HG03108 (cell line): ENCODE results near the gene AGBL1.

ENCODE experiments used
- ATAC-seq: cut with Tn5 transposase; IDR thresholded peaks from one replicate; pipeline ENCODE4 v1.9.1; 2021; ENCODE audit warnings: moderate library complexity; ENCODE audit not compliant: unreplicated experiment

AGBL1 gene

DNA sequence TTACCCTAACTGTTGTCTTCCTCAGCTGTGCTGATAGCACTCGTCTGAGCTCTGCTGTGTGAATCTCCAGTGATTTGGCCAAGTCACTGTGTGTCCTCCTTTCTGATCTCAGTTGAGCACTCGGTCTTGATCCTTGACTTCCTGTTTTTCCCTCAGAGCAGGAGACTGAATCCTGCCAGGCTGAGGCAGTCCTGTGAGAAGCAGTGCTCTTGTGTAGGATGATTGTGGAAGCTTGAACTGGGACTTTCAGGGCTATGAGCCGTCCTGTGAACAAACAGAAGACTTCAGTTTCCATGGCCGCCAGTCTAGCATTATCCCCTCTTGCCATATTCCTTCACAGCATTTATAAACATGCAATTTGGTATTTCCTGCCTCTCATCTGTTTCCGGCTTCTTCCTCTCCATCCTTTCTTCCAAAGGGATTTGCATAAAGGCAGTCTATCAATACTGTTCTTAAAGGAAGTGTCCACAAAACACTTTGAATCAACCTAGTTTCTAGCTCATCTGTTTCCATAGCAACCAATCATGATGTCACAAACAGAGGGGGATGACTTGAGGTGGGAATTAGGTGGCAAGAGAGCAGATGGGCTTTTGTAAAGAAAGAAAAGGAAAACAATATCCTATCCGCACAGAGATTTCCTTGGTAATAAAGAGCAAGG is 237.2 kb downstream of the AGBL1 start:
- no peak for ATAC-seq

DNA sequence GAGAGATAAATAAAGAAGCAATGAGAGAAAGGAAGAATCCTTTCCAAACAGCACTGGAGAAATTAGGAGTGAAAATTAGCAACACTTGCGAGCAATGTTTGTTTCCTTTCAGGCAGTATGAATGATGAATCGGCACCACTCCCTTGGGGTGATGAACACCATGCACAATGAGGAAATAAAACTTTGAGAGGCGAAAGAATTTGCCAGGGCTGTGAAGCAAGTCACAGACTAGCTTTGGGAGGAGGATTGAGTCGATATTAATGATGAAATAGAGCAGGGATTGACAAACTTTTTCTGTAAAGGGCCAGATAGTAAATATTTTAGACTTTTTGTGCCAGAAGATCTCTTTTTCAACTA is 237.7 kb downstream of the AGBL1 start:
- no peak for ATAC-seq

DNA sequence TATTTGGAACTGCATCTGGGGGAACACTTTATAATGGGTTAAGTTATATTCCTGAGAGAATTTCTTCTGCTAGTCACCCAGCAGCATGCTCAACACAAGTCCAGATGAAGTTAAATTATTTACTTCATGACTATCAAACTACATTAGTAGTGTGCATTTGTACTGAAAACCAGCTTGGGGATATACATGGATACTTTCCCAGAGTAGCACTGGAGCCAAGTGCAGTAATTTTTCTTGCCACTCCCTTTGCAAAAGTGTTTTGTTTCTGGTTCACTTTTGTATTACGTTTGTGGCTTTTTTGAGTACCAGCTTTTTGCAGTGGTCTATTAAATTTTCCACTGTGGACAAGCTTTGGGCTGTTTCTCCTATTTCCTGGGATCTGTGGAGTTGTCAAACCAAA is 243.0 kb downstream of the AGBL1 start:
- no peak for ATAC-seq

DNA sequence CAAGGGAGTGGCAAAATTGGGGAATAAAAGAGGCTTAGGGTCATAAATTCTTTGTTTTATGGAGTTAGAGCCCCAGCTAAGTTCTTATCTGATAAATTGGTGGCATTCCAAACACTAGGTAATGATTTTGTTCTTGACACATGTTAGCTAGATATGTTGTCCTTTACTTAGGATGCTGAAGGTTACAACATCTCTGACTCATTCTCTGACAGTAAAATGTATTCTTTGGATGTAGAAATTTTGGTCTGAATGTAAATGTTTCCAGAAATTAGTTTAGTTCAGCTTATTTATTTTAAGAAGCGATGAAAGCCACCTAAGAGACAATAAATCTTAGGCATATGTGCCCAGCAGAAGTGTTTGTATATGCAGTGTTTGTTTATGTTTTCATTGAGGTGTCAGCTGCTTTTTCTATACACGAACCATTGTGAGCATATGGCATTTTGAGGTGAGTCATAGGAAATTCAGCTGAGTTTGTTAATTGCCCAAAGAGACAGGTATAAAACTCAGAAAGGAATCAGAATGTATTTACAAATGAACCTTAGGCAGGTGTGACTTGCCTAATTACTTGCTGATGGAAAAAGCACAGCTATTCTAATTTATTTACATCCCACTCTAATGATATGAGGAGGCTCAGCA is 247.7 kb downstream of the AGBL1 start:
- no peak for ATAC-seq

DNA sequence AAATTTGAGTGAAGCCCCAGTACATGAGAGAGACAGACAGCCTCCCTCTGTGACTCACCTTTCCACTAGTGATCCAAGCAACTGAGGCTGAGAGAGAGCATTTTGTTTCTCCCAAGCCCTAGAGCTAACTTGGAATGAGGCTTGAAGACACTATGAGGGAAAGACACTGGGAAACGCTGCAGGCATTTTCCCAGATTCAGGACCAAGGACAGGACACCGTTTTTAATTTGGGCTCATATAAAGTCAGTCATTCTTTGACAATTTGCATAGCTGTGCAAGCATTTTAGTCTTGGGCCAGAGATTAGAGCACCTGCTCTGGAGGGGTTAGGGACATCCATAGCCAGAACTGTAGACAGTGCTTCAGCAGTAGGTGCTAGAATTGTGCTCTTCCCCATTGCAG is 249.0 kb downstream of the AGBL1 start:
- ATAC-seq: no peak

DNA sequence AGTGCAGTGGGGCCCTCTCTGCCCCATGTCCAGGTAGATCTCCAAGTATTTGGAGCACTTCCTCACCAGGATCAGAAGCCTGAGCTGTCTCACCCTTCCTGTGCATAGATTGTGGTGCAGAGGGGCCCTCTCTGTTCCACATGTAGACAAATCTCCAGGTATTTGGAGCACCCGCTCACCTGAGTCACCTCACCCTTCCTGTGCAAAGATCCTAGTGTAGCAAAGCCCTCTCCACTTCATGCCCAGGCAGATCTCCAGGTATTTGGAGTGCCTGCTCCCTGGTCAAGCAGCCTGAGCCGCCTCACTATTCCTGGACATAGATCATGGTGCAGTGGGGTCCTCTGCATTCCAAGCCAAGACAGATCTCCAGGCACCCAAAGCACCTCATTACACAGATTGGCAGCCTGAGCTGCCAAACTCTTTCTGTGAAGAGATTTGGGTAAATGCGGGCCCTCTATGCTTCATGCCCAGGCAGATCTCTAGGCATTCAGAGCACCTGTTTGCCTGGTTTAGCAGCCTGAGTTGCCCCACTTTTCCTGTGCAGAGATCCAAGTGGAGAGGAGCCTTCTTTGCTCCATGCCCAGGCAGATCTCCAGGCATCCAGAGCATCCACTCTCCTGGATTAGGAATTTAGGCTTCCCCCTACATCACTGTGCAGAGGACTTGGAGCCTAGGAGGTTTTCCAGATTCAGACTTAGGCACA is 249.8 kb downstream of the AGBL1 start:
- ATAC-seq: no peak

DNA sequence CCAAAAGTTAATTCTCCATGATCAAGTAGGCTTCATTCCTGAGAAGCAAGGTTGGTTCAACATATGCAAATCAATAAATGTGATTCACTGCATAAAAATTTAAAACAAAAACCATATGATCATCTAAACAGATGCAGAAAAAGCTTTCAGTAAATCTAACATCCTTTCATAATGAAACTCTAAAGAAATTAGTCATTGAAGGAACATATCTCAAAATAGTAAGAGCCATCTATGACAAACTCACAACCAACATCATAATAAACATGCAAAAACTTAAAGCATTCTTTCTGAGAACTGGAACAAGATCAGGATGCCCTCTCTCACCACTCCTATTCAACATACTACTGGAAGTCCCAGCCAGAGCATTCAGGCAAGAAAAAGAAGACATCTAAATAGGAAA is 254.1 kb downstream of the AGBL1 start:
- ATAC-seq: no peak

DNA sequence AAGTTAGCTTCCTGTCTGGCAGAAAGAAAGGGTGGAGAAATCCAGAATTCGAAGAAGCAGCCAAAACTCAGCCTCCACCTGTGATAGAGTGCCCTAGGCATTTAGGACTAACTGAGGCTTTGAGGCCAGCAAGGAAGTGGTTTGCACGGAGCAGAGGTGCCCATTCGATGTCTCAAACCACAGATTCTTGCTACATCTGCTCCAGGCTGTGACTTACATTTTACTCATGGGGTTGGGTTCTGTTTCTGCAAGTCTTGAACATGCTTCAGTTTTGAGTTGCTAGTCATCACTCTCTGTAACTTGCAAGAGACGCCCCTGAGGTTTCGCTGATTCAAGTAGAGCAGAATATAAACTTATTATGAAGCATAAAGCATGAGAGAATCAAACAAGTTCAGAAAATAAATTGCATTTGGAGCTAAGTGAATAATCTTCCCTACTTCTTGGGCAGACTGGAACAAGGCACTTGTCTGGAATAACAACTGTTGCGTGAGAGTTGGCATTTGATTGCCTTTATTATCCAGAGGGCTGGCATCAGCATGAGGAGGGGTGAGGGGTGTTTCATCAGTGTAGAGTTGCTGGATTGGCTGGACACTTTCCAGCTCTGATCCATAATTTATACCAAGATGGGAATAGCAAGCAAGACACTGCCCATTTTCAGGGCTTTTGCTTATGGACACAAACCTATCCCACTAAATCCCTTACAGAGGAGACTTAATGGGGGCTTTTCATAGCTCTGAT is 256.5 kb downstream of the AGBL1 start:
- ATAC-seq: no peak

DNA sequence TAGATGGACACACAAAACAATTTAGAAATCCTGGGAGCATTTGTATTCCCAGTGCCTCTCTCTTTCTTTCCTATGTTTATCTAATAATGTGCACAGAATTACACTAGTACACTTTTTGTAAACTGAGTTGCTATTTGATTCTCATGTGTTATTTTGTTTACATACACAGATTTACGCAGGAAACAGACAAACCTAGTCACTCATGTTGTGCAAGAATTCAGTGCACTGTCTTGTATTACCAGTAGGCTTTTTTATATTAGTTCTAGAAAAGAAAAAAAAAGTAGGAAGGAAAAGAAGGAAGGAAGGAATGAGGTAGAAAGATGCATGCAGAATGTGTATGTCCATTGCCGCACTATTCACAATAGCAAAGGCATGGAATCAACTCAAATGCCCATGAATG is 257.4 kb downstream of the AGBL1 start:
- no peak for ATAC-seq

DNA sequence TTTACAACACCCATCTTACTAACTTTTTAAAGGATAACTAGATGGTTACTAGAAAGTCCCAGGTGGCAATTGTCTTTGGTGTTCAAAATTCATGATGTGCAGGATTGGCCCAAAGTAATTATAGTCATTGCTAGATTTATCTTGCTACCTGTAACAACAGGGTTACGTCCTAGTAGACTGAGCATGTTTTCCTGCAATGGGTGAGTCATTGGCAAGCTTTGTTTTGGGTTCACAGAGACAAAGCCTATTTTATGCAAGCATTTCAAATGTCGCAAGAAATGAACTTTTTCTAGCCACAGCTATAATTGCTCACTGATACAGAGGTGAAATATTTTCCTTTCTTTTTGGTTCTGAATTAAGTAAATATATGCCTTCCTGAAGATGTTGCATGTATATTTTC is 267.6 kb downstream of the AGBL1 start:
- ATAC-seq: no peak

DNA sequence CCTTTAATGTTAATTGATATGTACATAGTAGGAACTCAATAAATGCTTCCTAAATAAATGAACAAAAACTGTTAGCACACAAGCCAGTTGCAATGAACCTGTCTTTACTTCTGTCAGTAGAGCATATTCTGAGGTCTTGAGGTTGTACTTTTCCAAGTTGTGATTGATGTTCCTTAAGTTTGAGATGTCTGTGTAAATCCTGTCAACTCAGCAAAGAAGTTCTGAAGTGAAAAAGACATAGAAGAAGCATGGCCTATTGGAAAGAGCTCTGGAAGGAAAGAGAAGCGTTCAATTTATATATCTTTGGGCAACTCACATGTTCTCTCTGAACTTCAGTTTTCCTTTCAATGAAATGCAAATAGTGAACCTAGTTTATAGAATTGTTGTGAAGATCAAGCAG is 269.9 kb downstream of the AGBL1 start:
- ATAC-seq: no peak

DNA sequence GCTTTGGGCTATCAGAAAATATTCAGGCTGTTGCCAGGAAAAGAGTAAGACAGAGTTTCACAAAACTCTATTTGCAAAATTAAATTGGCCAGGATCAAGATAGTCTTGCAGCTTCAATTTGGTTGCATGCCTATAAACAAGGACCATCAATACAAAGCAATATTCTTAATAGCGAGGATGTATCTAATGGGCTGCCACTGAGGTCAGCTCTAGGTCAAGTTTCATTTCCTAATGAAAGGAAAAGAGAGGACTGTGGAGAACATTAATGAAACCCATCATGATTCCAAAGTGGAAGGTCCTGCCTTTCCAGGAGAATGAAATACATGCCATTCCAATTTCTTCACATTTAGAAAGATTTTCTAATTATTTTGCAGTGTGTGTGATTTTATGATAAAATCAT is 273.5 kb downstream of the AGBL1 start:
- no peak for ATAC-seq

DNA sequence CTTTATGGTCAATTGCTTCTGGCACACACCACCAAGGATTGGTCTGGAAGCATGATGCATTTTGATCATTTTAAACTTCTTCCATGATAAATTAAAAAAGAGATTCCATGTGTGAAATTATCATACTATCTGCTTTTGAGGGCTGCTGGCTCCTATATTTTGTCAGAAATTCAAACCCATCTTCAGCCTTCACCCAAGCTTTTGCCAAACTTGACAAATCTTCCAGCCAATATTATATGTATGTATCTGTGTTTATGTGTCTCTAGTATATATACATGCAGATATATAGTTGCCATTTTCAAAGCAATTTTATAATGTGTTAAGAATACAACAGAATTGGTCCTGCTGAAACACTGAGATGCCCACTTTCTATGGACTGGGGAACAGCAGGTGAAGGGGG is 275.7 kb downstream of the AGBL1 start:
- no peak for ATAC-seq

DNA sequence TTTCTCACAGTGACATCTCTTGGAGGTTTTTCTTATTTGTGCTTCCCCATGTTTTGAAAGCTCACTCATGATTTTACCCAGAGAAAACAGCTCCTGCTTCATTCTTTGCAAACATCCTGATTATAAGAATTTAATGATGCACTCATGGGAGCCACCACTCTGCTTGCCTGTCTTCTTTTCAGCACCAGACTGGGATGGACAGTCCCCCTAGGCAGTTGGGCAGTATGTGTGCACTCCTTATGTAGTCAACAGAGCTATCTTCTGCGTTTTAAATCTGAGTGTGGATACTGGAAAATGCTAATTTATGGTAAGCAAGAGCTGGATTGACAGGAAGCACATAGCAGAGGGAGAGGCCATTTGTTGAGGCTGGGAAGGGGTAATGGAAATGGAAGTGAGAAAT is 276.1 kb downstream of the AGBL1 start:
- ATAC-seq: no peak

DNA sequence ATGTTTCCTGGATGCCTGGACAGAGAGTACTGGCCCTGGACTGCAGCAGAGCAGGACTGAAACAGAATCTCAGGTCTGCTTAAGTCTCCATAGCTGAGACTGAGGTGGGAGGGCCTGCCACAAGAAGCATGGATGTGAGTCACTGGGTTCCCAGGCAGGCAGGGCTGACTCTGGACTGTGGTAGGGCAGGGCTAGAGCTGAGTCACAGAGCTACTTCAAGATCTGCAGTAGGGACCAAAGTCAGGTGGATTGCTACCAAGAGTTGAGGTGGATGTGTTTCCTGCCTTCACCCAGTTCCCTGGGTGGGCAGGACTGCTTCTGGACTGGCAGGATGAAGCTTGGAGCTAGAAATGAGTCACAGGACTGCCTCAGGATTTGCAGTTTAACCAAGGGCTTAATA is 282.9 kb downstream of the AGBL1 start:
- ATAC-seq: no peak

DNA sequence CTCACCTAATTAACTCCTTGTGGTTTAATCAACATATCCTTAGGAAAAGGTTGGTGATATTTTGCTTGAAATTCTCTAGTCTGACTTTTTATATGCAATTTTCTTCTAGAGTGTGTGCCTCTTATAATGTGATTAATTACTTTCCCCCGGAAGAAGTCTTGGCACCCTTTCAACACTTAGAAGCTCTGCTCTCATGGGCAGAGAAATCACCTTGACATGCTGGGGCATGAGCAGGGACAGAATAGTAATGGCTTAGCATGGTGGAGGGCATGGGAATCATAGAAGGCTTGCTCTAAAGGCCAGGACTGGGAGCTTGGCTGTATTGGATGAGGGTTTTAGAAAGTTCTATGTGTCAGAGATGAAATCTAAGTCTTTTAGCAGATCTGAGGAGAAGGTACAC is 293.5 kb downstream of the AGBL1 start:
- ATAC-seq: no peak

DNA sequence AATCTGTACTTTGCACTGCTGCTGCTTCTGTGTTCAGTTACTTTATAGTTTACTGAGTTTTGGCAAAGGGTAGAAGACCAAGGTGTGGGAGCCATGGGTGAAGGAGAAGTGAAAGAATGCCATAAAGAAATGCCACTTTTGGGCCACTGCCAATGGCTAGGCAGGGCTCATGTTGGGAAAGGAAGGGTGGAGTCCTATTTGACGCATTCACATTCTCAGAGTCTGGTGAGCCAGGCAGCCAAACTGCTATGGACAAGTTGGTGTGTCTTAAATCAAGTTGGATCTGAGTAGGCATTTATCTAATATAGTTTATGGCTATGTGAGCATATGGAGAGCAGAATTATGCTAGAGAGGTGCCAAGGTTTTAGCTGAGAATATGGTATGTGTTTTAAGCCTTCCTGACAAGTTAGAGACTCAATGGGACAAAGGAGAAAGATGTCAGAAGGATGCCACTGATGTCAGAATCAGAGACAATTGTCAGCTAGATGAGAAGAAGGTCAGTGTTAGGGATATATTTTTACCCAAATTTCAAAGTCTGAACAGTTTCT is 296.1 kb downstream of the AGBL1 start:
- no peak for ATAC-seq

DNA sequence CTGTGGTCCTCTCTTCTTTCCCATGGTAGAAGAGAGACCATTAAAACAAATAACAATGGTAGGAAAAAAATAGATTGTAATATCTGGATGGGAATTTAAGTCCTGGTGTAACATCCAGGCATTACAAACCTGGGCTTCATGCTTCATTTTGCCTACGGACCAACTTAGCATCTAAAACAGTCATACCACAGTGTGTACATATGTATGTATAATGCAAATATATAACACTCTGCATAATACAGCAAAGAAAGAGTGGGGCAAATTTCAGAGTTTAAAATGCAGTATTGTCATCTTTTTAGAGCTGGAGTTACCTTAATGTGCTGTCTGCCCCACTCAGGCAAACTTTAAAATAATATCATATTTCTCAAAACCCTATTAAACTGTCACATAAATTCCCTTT is 298.2 kb downstream of the AGBL1 start:
- no peak for ATAC-seq

DNA sequence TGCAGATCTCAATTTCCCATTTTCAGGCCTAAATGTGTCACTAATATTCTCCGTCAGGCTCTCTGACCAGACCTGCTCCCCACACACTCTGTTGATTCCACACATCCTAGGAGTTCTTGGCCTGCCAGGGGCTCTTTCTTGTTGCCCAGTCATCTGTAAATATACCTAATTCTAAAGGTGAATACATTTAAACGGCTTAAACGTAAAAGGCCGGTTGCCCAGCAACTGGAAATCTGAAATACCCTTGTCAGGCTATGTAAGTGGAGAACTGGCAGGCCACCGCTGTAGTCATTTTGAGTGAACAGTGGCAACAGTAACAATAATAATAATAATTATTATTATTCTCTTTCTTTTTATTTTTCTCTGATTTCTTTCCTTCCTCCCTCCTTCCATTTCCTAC is 302.7 kb downstream of the AGBL1 start:
- no peak for ATAC-seq

DNA sequence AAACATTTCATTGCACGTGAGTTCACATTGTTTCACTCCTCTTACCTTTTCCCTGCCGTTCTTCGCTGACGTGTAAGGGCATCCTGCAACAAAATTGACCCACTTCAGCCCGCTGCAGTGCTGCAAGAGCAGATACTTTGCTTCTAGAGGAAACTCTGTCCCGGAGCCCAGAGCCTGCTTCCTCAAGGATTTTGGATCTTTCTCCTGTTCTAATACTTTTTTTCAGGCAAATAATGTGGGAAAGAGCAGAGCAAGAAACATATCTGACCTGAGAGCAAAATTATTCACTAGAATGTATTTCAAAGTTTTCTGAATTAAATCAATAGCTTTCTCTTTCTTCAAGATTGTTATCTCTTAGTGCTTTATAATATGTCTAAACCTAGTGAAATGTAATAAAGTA is 303.9 kb downstream of the AGBL1 start:
- no peak for ATAC-seq

DNA sequence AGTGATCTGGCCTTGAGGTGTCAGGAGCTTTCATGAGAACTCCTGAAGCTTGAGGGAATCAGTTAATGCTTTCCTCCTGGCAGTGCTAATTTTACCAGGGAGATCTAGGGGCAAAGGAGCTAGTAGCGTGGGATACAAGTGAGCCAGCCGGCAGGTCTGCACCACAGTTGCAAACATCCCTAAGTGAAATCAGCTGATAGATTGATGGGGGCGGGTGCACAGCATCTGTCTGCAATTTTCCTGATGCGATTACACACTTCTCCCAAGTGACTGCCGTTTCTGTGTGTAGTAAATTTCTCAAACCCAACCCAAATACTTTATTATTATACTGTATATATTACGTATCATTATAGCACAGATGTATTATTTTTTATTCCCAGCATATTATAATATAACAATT is 304.5 kb downstream of the AGBL1 start:
- ATAC-seq: no peak

DNA sequence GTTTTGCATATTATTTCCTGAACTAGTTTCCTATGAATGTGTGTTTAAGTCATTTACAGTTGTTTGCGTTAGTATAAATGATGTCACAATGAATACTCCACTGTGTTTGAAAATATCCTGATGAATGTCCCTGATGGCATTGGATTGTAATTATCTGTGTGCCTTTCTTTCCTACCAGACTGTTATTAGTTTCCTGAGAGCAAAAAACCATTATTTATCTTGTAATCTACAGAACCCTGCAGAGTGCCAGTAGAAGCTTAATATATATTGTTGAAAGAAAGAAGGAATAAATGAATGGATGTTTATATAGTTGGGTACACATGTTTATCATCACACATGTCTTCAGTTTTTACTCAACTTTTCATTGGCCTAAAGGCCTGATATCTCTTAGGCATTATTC is 312.6 kb downstream of the AGBL1 start:
- ATAC-seq: no peak
